OCI-LY3 (cell line): ENCODE measurements around the gene STRN3.
"Not testable (repeated sequence)": the region's sequence is repeated elsewhere in the genome, so short reads cannot be mapped to it uniquely, and the experiment has no call there.

ENCODE experiments used
- H2AFZ ChIP-seq: fragments of 200-600, 300-600 bp; shearing (Covaris generic); 2 replicates; pipeline ENCODE4 v1.6.0; 2014; ENCODE audit warnings: antibody characterized with exemption, low read depth, low read length
- H3K27ac ChIP-seq: fragments of 200-600, 300-600 bp; sonication (generic); 2 replicates; pipeline ENCODE4 v1.5.1; 2014; ENCODE audit warnings: mild to moderate bottlenecking, low read length, moderate library complexity, mixed read lengths
- H3K27me3 ChIP-seq: fragments of 200-600, 300-600 bp; sonication (generic); 2 replicates; pipeline ENCODE4 v1.6.1; 2014; ENCODE audit warnings: low read depth, low read length, mixed read lengths
- H3K36me3 ChIP-seq: fragments of 200-600, 300-600 bp; sonication (generic); replicated peaks from 2 replicates; pipeline ENCODE3; 2014; ENCODE audit warnings: low read depth, low read length, mixed read lengths
- H3K4me1 ChIP-seq: fragments of 300-600, 200-600 bp; sonication (generic); 2 replicates; pipeline ENCODE4 v1.6.1; 2014; ENCODE audit warnings: low read length, mixed read lengths
- H3K4me2 ChIP-seq: fragments of 200-600, 300-600 bp; sonication (generic); 2 replicates; pipeline ENCODE4 v1.6.1; 2014; ENCODE audit warnings: low read length, mixed read lengths
- H3K4me3 ChIP-seq: fragments of 300-600, 200-600 bp; sonication (generic); 2 replicates; pipeline ENCODE4 v1.5.1; 2014; ENCODE audit warnings: antibody characterized with exemption, mild to moderate bottlenecking, low read length, moderate library complexity
- H3K79me2 ChIP-seq: fragments of 300-600, 200-600 bp; shearing (Covaris generic); 2 replicates; pipeline ENCODE4 v1.6.1; 2014; ENCODE audit warnings: mild to moderate bottlenecking, low read length, mixed read lengths
- H3K9ac ChIP-seq: fragments of 300-600, 200-600 bp; shearing (Covaris generic); 2 replicates; pipeline ENCODE4 v1.6.0; 2014; ENCODE audit warnings: mild to moderate bottlenecking, low read length, moderate library complexity
- H3K9me3 ChIP-seq: fragments of 200-600, 300-600 bp; shearing (Covaris generic); 2 replicates; pipeline ENCODE4 v1.6.1; 2014; ENCODE audit warnings: low read length, mixed read lengths; ENCODE audit not compliant: insufficient read depth
- H4K20me1 ChIP-seq: fragments of 200-600, 300-600 bp; sonication (generic); 2 replicates; pipeline ENCODE4 v1.6.1; 2016; ENCODE audit warnings: low read length, mixed read lengths; ENCODE audit not compliant: insufficient read depth
- CTCF ChIP-seq: fragments of 200-600, 300-600 bp; sonication (generic); IDR thresholded peaks from 2 replicates; pipeline ENCODE4 v1.5.1; 2014; ENCODE audit warnings: antibody characterized with exemption, low read length, low read depth
- EZH2phosphoT487 ChIP-seq: fragments of 200-600 bp; shearing (Covaris generic); IDR thresholded peaks from 2 replicates; pipeline ENCODE4 v1.6.1; 2018; ENCODE audit warnings: antibody characterized with exemption, mixed run types, low read depth

STRN3 gene

GRCh38 chr14:30977752-30978151 is 48.4 kb downstream of the STRN3 start:
- H3K4me3 ChIP-seq = no peak overlapping the region
- H3K79me2 ChIP-seq = peaks cover 93% of the 10 kb centered on the region
- peaks cover 68% of the 10 kb centered on the region for H4K20me1 ChIP-seq

GRCh38 chr14:30974628-30975027 is 51.6 kb downstream of the STRN3 start:
- Histone ChIP-seq H3K4me1 (peaks cover 9% of the 10 kb centered on the region), H3K9me3 (no peaks in the 10 kb centered on the region), H3K4me3 (no peak overlapping the region), H3K27me3 (no peaks in the 10 kb centered on the region), H3K27ac (no peak overlapping the region), H3K79me2 (peaks cover 94% of the 10 kb centered on the region), H2AFZ (no peak overlapping the region), H4K20me1 (peaks cover 76% of the 10 kb centered on the region), H3K4me2 (no peak overlapping the region), H3K9ac (no peak overlapping the region), H3K36me3 (no peaks in the 10 kb centered on the region)
- TF ChIP-seq EZH2phosphoT487 (no peak), CTCF (no peak)

More at GRCh38 chr14:30977752-30978151, 48.4 kb downstream of the STRN3 start:
- Histone ChIP-seq H3K36me3 (no peaks in the 10 kb centered on the region), H2AFZ (no peak overlapping the region), H3K9me3 (no peaks in the 10 kb centered on the region), H3K27me3 (no peaks in the 10 kb centered on the region), H3K27ac (no peak overlapping the region), H3K9ac (no peak overlapping the region), H3K4me2 (no peak overlapping the region), H3K4me1 (peaks cover 11% of the 10 kb centered on the region)
- no peak for TF ChIP-seq EZH2phosphoT487
- no peak for TF ChIP-seq CTCF

GRCh38 chr14:30972882-30973582 is 53.1 kb downstream of the STRN3 start:
- H3K9ac ChIP-seq = no peak overlapping the region
- no peak overlapping the region for H3K4me2 ChIP-seq
- no peaks in the 10 kb centered on the region for H3K36me3 ChIP-seq
- no peak overlapping the region for H3K4me3 ChIP-seq
- H3K4me1 ChIP-seq = peaks cover 12% of the 10 kb centered on the region
- H3K27ac ChIP-seq = no peak overlapping the region
- no peaks in the 10 kb centered on the region for H3K27me3 ChIP-seq
- TF ChIP-seq EZH2phosphoT487 = no peak
- TF ChIP-seq CTCF = no peak
- no peak overlapping the region for H2AFZ ChIP-seq
- peaks cover 67% of the 10 kb centered on the region for H4K20me1 ChIP-seq
- H3K79me2 ChIP-seq = peaks cover 96% of the 10 kb centered on the region
- H3K9me3 ChIP-seq = no peaks in the 10 kb centered on the region

- H2AFZ ChIP-seq, H3K36me3 ChIP-seq, H3K27ac ChIP-seq, H3K9ac ChIP-seq, H3K4me2 ChIP-seq, H3K4me3 ChIP-seq, H3K27me3 ChIP-seq, H3K9me3 ChIP-seq: not testable (repeated sequence)
- Histone ChIP-seq H3K4me1 (peaks cover 12% of the 10 kb centered on the region), H4K20me1 (peaks cover 65% of the 10 kb centered on the region), H3K79me2 (peaks cover 99% of the 10 kb centered on the region)
Observed at GRCh38 chr14:30972036-30972732, 54.0 kb downstream of the STRN3 start.
